NT2/D1 (cell line): Measurements from ENCODE around the gene TMEM45B.
"Not testable (repeated sequence)": the region's sequence is repeated elsewhere in the genome, so short reads cannot be mapped to it uniquely, and the experiment has no call there.

Source experiments
- DNase-seq: peaks from one replicate; pipeline ENCODE4 v3.0.0-alpha.2; 2011; ENCODE audit warnings: low read depth, low spot score
- H3K27me3 ChIP-seq: 2 replicates; pipeline ENCODE4 v1.6.0; 2011; ENCODE audit warnings: mild to moderate bottlenecking; ENCODE audit not compliant: insufficient read length, insufficient read depth
- H3K36me3 ChIP-seq: 2 replicates; pipeline ENCODE4 v1.6.1; 2011; ENCODE audit warnings: mild to moderate bottlenecking, low read length, mixed read lengths; ENCODE audit not compliant: insufficient read depth, insufficient read length
- H3K4me1 ChIP-seq: 2 replicates; pipeline ENCODE4 v1.5.1; 2011; ENCODE audit not compliant: insufficient read depth, insufficient read length
- H3K4me3 ChIP-seq: 2 replicates; pipeline ENCODE4 v1.5.1; 2011; ENCODE audit warnings: low read depth; ENCODE audit not compliant: insufficient read length
- H3K9ac ChIP-seq: 2 replicates; pipeline ENCODE4 v1.6.0; 2011; ENCODE audit warnings: low read depth; ENCODE audit not compliant: insufficient read length
- H3K9me3 ChIP-seq: 2 replicates; pipeline ENCODE4 v1.5.1; 2011; ENCODE audit warnings: mild to moderate bottlenecking, low read length; ENCODE audit not compliant: insufficient read depth
- SUZ12 ChIP-seq: IDR thresholded peaks from 2 replicates; pipeline ENCODE4 v1.6.1; 2011; ENCODE audit not compliant: insufficient read length, insufficient read depth; ENCODE audit errors: extremely low read depth
- YY1 ChIP-seq: IDR thresholded peaks from 2 replicates; pipeline ENCODE4 v1.6.1; 2011; ENCODE audit not compliant: insufficient read length, insufficient read depth
- ZNF274 ChIP-seq: IDR thresholded peaks from 2 replicates; pipeline ENCODE4 v1.6.1; 2011; ENCODE audit warnings: mild to moderate bottlenecking, low read depth, low read length

The TMEM45B gene

DNA sequence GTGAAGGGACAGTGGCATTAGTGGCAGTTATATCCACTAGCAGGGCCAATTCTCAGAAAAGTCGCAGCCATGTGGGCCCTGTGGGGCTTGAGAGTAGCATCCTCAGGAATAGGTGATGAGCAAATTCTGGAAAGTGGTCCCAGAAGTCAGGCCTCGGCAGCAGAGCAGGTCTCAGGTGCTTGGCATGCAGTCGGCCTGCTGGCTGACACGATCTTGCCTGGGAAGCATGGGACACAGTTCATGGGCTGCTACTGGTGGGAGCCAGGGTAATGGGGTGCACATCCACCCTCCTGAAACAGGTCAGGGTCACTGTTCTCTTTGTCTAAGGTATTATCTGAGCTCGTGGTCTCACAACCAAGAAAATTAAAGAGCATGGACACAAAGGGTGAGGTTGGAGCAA, 36.8 kb upstream of the TMEM45B start:
- Histone ChIP-seq H3K9ac (no peak overlapping the region), H3K4me1 (no peaks in the 10 kb centered on the region), H3K36me3 (no peaks in the 10 kb centered on the region), H3K4me3 (no peak overlapping the region), H3K9me3 (no peaks in the 10 kb centered on the region), H3K27me3 (no peaks in the 10 kb centered on the region)
- DNase-seq = no peak
- TF ChIP-seq SUZ12 (no peak), ZNF274 (no peak), YY1 (no peak)

GRCh38 chr11:129779342-129779741, 36.3 kb upstream of the TMEM45B start:
- DNase-seq = no peak
- Histone ChIP-seq H3K4me1 (no peaks in the 10 kb centered on the region), H3K9me3 (no peaks in the 10 kb centered on the region), H3K4me3 (no peak overlapping the region), H3K36me3 (no peaks in the 10 kb centered on the region), H3K9ac (no peak overlapping the region), H3K27me3 (no peaks in the 10 kb centered on the region)
- TF ChIP-seq ZNF274 = no peak
- TF ChIP-seq SUZ12 = no peak
- no peak for TF ChIP-seq YY1

- Histone ChIP-seq H3K9ac (no peak overlapping the region), H3K36me3 (no peaks in the 10 kb centered on the region), H3K9me3 (no peaks in the 10 kb centered on the region), H3K27me3 (no peaks in the 10 kb centered on the region), H3K4me3 (no peak overlapping the region), H3K4me1 (no peaks in the 10 kb centered on the region)
- no peak for DNase-seq
- no peak for TF ChIP-seq ZNF274
- TF ChIP-seq YY1 = no peak
- TF ChIP-seq SUZ12 = no peak
Observed at GRCh38 chr11:129785383-129786111, 30.1 kb upstream of the TMEM45B start.

DNA sequence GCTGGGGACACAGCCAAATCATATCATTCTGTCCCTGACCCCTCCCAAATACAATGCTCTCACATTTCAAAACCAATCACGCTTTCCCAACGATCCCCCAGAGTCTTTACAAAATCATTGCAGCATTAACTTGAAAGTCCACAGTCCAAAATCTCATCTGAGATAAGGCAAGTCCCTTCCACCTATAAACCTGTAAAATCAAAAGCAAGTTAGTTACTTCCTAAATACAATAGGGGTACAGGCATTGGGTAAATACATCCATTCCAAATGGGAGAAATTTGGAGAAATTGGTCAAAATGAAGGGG, 29.6 kb upstream of the TMEM45B start:
- not testable (repeated sequence) for H3K27me3 ChIP-seq, H3K9me3 ChIP-seq, H3K4me1 ChIP-seq, DNase-seq, H3K36me3 ChIP-seq, H3K4me3 ChIP-seq, H3K9ac ChIP-seq

GRCh38 chr11:129787532-129788155, 28.0 kb upstream of the TMEM45B start:
- Histone ChIP-seq H3K9me3 (no peaks in the 10 kb centered on the region), H3K4me1 (no peaks in the 10 kb centered on the region), H3K36me3 (no peaks in the 10 kb centered on the region), H3K9ac (no peak overlapping the region), H3K27me3 (no peaks in the 10 kb centered on the region), H3K4me3 (no peak overlapping the region)
- DNase-seq = no peak
- TF ChIP-seq YY1 (no peak), SUZ12 (no peak), ZNF274 (no peak)

DNA sequence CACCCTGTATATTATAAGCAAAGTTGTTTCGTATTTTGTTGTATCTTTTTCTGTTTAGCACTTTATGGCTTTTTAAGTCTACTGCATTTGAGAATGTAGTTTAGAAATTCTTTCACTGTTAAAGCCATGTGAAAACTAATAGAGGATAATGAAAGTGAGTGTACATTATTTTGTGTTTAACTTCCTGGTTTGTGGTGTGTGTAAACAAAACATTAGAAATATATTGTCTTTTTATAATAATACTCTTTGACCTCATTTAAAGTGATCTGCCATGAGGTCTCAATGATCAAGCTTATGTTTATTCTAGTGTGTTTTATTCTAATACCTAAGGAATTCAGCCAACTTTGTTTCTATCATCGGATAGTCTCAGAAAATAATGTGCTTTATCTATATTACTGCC, 27.4 kb upstream of the TMEM45B start:
- Histone ChIP-seq H3K4me3 (no peak overlapping the region), H3K9ac (no peak overlapping the region), H3K27me3 (no peaks in the 10 kb centered on the region), H3K4me1 (no peaks in the 10 kb centered on the region), H3K36me3 (no peaks in the 10 kb centered on the region), H3K9me3 (no peaks in the 10 kb centered on the region)
- TF ChIP-seq ZNF274 (no peak), SUZ12 (no peak), YY1 (no peak)
- no peak for DNase-seq

GRCh38 chr11:129790106-129790505, 25.5 kb upstream of the TMEM45B start:
- Histone ChIP-seq H3K36me3 (no peaks in the 10 kb centered on the region), H3K4me3 (no peak overlapping the region), H3K27me3 (no peaks in the 10 kb centered on the region), H3K9ac (no peak overlapping the region), H3K4me1 (no peaks in the 10 kb centered on the region), H3K9me3 (peaks cover 16% of the 10 kb centered on the region; the same call in 1 of the 2 replicates)
- no peak for TF ChIP-seq YY1
- TF ChIP-seq SUZ12 = no peak
- TF ChIP-seq ZNF274 = no peak
- no peak for DNase-seq
